ENCODE data around the gene DNM2.
A peak's percentile ranks its signal among the peaks of the same experiment; 100 is the strongest.
"Not testable (repeated sequence)": the region's sequence is repeated elsewhere in the genome, so short reads cannot be mapped to it uniquely, and the experiment has no call there.

Gene DNM2

DNA sequence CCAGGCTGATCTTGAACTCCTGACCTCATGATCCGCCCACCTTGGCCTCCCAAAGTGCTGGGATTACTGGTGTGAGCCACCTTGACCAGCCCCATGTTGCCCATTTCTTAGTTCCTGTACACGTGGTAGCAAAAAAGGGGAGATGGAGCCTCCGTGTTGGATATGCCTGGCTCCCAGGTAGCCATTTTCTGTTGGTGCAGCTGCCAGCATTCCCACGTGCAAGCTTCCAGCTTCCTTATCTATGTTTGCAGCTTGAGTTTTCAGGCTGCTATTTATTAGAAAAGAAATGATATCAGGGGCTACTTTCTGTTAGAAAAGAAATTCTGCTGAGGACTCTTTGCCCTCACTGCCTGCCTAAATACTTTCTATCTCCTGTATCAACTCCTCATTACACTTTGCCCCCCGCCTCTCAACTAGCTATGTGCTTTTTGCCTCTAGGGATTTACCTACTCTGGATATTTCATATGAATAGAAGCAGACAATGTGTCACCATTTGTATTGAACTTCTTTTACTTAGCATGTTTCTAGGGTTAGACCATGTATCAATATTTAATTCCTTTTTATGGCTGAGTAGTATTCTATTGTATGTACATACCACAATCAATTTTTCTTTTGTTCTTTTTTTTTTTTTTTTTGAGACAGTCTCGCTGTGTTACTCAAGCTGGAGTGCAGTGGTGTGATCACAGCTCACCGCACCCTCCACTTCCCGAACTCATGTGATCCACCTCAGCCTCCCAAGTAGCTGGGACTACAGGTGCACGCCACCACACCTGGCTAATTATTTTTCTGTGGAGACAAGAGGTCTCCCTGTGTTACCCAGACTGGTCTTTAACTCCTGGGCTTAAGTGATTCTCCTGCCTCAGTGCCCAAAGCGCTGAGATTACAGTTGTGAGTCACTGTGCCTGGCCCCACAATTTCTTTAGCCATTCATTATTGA is 121.5 kb downstream of the DNM2 start:
- no peak for DNase-seq

DNA sequence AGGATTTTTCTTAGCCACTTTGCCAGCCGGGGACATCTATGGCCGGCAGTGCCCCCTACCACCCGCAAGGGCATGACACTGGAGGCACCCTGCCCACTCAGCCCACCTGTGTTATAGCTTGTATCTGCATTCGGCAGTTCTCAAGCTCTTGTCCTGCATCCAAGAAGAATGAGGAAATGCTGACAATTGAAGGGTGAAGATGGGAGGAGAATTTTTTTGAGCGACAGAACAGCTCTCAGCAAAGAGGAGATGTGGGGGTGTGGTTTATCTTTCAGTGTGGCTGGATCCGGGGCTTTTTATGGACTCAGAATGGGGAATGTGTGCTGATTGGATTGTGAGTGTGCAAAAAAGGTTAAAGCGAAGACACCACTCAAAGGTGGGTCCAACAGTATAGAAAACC is 124.9 kb downstream of the DNM2 start:
- DNase-seq = no peak

DNA sequence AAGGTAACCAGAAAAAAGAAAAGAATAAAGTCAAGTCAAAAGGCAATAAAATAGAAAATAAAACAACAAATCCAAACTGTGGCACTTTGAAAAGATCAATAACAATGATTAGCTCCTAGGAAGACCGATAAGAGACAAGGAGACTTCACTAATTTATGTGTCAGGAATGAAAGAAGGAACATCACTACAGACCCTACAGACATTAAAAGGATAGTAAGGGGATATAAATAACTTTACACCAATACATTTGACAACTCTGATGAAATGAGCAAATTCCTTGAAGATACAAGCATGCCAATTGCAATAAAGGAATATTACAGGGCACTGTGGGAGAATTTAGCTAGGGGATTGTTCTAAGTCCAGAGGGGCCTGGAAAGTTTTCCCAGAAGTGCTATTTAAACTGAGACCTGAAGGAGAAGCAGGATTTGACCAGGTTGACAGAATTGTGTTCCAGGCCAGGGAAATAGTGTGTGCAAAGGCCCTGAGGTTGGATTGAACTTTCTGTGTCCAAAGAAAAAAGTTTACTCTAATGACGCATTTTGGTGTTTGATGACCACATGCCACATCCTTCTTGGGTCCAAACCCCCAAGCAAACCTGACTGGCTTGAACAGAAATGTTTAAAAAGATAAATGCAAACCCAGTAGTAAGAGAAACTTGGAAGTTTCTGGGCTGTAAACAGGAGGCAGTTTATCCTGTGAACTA is 128.8 kb downstream of the DNM2 start:
- no peak for DNase-seq

DNA sequence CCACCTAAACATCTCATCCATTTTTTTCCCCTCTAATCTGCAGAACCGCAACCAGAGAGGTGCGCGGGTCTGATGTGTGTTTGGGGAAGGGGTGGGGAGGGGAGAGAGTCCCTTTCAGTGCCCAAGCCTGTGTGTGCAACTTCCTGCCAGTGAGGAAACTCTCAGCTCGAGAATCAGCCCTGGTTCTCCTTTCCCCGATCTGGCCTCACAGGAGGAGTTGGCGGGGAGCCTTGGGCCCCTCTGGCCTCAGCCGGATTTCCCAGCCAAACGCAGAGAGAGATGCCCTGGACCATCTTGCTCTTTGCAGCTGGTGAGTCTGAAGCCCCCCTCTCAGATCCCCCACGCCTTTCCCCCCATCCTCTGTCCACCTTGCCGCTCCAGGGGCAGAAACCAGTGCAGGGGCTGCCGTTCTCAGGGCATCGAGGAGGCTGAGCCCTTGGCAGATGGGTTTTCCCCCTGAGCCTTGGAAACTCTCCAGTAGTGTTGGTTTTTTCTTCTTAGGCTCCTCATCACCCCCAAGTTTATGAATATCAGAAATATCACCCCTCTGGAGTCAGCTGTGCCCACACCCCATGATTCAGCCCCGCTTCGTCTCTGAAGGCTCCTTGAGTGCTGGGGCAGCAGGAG is 130.5 kb downstream of the DNM2 start, which contains the start of gene C19orf38:
C19orf38 (plus strand) TSS at position 186 of the 627 bp plus-strand sequence; CDS start at position 280, 94 bp downstream.
- DNase-seq = no peak

DNA sequence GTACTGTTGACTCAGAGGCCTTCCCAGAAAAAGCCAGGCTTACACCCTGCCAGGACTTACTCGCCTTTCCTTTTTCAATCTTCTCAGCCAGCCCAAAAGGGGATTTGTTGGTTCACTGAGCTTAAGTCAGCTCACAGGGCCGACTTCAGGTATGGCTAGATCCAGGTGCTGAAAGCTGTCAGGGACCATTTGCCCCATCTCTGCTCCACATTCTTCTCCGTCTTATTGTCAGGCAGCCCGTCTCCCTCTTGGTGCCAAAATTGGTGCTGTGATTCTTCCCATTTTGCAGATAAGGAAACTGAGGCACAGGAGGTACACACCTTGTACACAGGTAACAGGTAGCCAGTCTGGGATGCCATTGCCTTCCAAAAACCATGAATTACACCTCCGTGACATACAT is 132.8 kb downstream of the DNM2 start:
- no peak for DNase-seq

DNA sequence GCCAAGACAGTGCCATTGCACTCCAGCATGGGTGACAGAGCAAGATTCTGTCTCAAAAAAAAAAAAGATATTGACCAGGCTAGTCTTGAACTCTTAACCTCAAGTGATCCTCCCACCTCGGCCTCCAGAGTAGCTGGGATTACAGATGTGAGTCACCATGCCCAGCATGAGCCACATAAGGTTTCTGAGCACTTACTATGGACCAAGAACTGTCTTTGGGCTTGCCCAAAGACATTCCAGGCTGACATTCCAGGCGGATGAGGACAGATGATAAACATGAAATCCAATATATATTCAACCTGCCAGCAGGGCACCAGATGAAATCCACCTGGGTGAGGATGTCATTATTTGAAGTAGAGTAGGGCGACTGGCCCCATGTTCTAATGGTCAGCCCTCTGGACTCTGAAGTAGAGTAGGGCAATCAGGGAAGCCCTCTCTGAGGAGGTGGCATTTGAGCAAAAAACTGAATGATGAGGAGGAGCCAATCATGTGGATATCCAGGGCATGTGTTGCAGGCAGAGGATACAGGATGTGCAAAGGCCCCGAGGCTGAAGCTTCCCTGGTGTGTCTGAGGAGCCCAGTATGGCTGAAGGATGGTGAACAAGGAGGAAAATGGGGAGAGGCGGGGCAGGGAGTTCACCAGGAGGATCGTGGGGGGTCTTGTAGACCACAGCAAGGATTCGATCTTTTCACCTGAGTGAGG is 134.4 kb downstream of the DNM2 start:
- no peak for DNase-seq

DNA sequence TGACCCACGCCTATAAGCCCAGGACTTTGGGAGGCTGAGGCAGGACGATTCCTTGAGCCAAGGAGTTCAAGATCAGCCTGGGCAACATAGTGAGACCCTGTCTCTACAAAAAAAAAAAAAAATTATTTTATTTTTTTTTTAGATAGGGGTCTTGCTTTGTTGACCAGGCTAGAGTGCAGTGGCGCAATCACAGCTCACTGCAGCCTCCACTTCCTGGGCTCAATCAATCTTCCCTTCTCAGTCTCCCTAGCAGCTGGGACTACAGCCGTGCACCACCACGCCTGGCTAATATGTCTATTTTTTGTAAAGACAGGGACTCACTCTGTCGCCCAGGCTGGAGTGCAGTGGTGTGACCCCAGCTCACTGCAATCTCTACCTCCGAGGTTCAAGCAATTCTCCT is 135.1 kb downstream of the DNM2 start:
- DNase-seq = no peak

DNA sequence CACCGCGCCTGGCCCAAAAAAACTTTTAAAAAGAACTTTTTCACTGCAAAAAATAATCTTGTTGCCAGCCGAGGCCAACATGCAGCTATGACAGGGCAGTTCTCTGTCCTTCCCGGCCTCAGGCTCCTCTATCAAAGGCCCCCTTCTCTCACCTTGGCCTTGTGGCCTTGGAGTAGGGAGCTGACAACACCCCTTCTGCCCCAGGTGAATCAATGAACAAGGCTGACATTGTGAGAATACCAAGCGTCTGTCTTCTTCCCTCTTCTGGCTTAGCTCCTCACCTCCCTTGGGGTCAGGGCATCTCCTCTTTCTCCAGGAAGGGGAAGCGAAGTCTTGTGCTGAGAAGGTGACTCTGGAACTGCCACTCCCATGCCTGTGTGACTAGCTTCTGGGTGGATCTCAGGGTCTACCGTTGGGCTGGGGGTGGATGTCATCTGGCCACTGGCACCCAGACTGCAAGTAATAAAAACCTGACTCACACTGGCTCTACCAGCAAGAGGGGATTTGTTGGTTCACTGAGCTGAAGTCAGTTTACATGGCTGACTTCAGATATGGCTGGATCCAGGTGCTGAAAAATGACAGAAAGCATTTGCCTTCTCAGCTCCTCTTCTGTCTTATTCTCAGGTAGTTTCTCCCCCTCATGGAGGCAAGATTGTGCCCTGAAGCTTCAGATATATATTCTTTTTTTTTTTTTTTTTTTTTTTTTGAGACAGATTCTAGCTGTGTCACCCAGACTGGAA is 136.6 kb downstream of the DNM2 start:
- DNase-seq = no peak

DNA sequence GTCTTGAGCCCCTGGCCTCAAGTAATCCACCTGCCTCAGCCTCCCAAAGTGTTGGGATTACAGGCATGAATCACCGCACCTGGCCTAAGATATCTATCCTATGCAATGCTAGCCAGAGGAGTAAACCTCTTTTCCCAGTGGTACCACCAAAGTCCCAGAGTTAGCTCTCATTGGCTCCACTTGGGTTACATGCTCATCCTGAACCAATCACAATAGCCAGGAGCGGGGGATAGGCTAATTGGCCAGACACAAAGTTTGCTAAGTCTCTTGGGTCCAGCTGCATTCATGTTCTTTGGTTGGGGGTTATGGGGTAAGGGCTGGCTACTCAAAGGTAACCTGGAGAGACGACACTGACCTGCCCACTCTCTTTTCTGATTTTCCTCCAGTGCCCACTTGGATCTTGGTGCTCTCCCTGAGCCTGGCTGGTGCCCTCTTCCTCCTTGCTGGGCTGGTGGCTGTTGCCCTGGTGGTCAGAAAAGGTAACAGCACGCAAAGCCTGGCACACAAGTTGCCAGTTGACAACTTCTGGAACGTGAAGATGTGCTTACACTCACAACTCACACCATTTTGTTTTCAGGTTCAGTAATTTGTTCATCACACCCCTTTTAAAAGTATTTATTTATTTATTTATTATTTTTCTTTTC is 138.1 kb downstream of the DNM2 start:
- no peak for DNase-seq

DNA sequence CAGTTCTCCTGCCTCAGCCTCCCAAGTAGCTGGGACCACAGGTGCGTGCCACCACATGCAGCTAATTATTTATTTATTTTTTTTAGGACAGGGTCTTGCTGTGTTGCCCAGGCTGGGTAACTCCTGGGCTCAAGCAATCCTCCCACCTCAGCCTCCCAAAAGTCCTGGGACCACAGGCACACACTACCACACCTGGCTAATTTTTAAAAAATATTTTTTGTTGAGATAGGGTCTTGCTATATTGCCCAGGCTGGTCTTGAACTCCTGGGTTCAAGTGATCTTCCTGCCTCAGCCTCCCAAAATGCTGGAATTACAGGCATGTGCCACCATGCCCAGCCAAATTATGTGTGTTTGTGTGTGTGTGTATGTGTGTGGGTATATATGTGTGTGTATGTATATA is 139.0 kb downstream of the DNM2 start:
- DNase-seq = not testable (repeated sequence)

DNA sequence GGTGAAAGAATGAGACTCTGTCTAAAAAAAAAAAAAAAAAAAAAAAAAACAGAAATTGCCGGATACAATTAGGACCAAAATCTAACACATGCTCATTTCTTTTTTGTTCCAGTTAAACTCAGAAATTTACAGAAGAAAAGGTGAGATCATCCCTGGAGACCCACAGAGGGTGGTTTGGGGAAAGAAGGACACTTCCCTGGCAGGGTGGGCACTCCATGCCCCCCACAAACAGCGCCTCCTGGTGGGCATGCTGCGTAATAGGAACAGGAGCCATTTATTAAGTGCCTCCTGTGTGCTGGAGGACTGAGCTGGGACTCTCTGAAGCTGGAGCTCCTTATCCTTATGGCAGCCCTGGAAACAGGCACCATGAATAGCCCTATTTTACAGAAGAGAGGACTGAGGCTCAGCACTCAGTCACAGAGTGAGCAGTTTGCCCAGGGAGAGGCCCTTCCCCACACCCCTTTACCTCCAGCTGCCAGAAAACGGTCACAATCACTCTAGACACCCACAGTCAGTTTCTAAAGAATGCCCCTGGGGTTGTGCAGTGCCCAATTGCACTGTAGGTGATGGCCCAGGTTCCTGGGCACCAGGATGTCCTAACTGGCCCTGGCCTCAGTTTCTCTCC is 140.4 kb downstream of the DNM2 start:
- no peak for DNase-seq

DNA sequence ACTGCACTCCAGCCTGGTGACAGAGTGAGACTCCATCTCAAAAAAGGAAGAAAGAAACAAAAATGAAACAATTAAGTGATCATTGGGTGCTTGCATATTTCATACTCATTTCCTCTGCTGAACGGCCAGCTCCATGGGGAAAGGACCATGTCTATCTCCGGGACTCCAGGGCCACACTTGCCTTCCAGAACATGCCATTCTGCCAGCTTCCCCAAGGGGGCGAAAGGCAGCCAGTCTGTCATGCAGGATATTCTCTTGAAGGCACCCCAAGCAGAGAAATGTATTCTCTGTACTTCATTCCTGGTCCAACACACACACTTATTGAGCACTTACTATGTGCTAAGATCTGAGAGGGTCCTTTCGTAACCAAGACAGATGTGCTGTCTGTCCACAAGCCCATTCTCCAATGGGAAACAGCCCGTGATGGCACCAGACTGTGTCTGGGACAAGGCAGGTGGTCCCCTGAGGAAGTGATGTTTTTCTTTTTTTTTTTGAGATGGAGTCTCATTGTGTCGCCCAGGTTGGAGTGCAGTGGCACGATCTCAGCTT is 143.3 kb downstream of the DNM2 start:
- DNase-seq = no peak

DNA sequence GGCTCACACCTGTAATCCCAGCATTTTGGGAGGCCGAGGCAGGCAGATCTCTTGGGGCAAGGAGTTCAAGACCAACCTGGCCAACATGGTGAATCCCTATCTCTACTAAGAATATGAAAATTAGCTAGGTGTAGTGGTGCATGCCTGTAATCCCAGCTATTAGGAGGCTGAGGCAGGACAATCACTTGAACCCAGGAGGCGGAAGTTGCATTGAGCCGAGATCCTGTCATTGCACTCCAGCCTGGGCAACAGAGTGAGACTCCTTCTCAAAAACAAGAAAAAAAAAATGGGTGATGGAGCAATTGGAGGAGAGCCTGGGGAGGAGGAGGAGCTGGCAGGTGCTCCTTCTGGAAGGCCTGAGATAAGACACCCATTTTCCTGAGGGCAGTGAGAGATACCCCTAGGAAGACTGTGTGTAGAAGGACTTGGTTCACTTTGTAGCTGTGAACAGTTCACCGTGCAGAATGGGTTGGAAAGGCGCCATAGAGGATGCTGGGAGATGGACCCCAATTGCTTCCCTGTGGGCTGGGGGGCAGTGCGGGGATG is 144.8 kb downstream of the DNM2 start:
- DNase-seq = no peak

DNA sequence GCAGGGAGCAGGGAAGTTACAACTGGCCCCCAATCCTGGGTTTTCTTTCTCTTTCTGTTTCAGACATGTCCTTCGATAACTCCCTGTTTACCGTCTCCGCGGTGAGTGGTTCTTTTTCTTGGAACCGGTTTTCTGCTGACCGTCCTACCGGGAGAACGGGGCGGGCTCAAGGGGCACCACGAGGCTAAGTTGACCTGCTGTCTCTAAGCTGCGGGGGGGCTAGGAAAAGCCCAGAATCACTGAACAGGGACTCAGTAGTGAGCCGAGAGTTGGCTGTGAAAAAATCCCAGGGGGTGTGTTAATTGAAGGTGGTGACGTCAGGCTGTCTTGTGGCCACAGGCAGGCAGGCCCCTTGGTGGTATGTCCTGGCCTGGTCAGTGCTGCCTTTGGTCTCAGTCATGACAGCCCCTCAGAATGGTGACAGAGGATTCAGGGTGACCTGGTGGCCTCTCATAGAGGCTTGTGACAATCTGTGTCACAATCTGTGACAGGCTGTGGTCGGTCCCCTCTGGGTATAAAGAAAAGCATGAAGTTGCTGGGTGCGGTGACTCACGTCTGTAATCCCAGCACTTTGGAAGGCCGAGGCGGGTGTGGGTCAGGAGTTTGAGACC is 145.3 kb downstream of the DNM2 start:
- no peak for DNase-seq

DNA sequence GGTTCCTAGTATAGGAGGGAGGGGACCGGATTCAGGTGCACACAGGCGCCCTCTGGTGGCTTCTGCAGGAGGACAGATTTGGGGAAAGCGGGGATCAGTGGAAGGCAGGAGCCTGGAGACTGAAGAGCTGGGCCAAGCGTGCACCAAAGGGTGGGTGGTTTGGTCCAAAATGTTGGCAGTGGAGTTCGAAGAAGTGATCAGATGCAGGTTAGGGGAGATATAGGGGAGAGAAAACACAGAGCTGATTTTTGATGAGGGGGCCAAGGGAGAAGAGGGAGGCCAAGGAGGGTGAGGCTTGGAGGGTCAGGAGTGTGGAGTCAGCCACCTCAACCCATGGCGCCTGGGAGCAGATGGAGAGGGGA is 146.6 kb downstream of the DNM2 start:
- peak; percentile 37 for DNase-seq

DNA sequence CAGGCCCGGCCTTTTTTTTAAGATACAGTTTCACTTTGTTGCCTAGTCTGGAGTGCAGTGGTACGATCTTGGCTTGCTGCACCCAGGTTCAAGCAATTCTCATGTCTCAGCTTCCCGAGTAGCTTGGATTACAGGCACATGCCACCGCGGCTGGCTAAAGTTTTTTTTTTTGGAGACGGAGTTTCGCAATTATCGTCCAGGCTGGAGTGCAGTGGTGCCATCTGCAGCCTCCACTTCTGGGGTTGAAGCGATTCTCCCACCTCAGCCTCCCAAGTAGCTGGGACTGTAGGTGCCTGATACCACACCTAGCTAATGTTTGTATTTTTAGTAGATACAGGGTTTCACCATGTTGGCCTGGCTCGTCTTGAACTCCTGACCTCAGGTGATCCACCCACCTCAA is 148.6 kb downstream of the DNM2 start:
- no peak for DNase-seq

DNA sequence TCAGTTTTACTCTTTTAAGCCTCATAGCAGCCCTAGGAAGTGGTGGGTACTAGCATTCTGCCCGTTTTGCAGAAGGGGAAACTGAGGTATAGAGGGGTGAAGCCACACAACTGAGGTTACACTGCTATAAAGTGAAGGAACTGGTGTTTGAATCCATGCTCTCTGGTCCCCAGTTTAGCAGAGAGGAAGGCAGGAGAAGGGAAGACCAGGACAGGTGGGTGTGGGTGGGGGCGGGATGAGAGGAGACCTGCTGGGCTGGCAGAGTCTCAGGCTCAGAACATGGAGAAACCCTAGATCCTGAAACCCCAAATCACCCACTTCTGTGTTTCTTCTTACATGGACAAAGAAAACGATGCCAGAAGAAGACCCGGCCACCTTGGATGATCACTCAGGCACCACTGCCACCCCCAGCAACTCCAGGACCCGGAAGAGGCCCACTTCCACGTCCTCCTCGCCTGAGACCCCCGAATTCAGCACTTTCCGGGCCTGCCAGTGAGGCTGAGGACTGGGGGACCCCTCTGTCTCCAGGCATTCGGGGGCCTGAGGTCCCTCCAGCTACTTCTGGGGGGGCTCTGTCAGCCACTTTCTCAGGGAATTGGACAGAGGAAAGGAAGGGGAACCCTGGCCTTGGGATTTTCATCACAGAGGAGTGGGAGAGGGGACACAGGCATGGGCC is 151.1 kb downstream of the DNM2 start:
- DNase-seq = no peak

DNA sequence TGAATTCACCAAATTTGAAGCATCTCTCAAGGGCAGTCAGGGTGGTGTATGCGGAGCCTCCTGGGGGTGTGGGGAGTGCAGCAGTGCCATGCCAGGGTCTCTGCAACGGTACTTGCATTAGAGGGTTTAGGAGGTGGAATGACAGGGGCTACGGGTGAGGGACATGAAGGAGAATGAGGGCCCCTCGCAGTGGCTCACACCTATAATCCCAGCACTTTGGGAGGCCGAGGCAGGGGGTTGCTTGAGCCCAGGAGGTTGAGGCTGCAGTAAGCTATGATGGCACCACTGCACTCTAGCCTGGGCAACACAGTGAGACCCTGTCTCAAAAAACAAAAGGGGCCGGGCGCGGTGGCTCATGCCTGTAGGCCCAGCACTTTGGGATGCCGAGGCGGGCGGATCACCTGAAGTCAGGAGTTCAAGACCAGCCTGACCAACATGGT is 152.0 kb downstream of the DNM2 start:
- DNase-seq = not testable (repeated sequence)

DNA sequence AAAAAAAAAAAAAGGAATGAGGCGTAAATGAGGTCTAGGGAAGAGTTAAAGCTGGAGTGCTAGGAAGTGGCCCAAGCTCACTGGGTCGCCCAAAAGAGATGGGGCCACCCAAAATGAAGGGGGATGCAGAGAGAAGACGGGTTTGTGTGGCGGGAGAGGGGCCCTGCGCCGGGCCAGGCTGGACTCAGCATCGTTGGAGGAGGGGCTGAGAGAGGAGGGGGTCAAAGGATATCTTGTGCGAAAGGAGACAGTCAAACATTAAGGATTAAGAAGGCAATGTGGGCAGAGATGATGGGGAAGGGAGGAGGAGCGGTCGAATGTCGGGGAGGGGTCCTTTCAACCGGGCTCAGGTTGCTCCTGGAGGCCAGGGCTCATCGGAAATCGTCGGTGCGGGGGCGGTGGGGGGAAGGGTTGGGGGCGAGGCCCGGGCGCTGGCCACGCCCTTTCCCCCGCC is 152.6 kb downstream of the DNM2 start:
- DNase-seq = no peak
